MM.1S (cell line): Measurements from ENCODE around the gene SYT5.

Experiments used
- DNase-seq: peaks from one replicate; pipeline ENCODE4 v3.0.0-alpha.2; 2015
- H2AFZ ChIP-seq: fragments of 300-600 bp; sonication (generic); 2 replicates; pipeline ENCODE4 v1.6.0; 2016; ENCODE audit warnings: antibody characterized with exemption, low read length
- H3F3A ChIP-seq: fragments of 300-600 bp; sonication (generic); 2 replicates; pipeline ENCODE4 v1.6.1; 2016; ENCODE audit warnings: mild to moderate bottlenecking, antibody characterized with exemption, low read length, moderate library complexity, mixed read lengths; ENCODE audit not compliant: insufficient read depth
- H3K27ac ChIP-seq: fragments of 300-600 bp; sonication (generic); 2 replicates; pipeline ENCODE4 v1.5.1; 2016; ENCODE audit warnings: mild to moderate bottlenecking, low read length
- H3K27me3 ChIP-seq: fragments of 300-600 bp; sonication (generic); replicated peaks from 2 replicates; pipeline ENCODE4 v1.6.0; 2016; ENCODE audit warnings: low read length; ENCODE audit not compliant: insufficient read depth
- H3K36me3 ChIP-seq: fragments of 300-600 bp; sonication (generic); replicated peaks from 2 replicates; pipeline ENCODE4 v1.6.1; 2016; ENCODE audit warnings: mild to moderate bottlenecking, low read length, mixed read lengths; ENCODE audit not compliant: insufficient read depth
- H3K4me1 ChIP-seq: fragments of 300-600 bp; sonication (generic); 2 replicates; pipeline ENCODE4 v1.6.1; 2016; ENCODE audit warnings: low read length, mixed read lengths
- H3K4me2 ChIP-seq: fragments of 300-600 bp; sonication (generic); 2 replicates; pipeline ENCODE4 v1.6.0; 2016; ENCODE audit warnings: low read depth, low read length
- H3K4me3 ChIP-seq: fragments of 300-600 bp; sonication (generic); 2 replicates; pipeline ENCODE4 v1.5.1; 2016; ENCODE audit warnings: low read length, mixed read lengths
- H3K79me2 ChIP-seq: fragments of 300-600 bp; sonication (generic); 2 replicates; pipeline ENCODE4 v1.6.1; 2016; ENCODE audit warnings: mixed run types, low read length, mixed read lengths
- H3K9ac ChIP-seq: fragments of 300-600 bp; sonication (generic); 2 replicates; pipeline ENCODE4 v1.6.1; 2016; ENCODE audit warnings: low read length, mixed read lengths
- H3K9me2 ChIP-seq: fragments of 300-600 bp; sonication (generic); replicated peaks from 2 replicates; pipeline ENCODE4 v1.6.1; 2016; ENCODE audit warnings: mild to moderate bottlenecking, low read length, mixed read lengths; ENCODE audit not compliant: insufficient read depth
- H3K9me3 ChIP-seq: fragments of 300-600 bp; sonication (generic); replicated peaks from 2 replicates; pipeline ENCODE4 v1.6.1; 2016; ENCODE audit warnings: mild to moderate bottlenecking, low read length, mixed read lengths; ENCODE audit not compliant: insufficient read depth
- H4K20me1 ChIP-seq: fragments of 300-600 bp; sonication (generic); 2 replicates; pipeline ENCODE4 v1.6.1; 2016; ENCODE audit warnings: mild to moderate bottlenecking, low read length, moderate library complexity, mixed read lengths; ENCODE audit not compliant: insufficient read depth
- CTCF ChIP-seq: fragments of 300-600 bp; sonication (generic); IDR thresholded peaks from 2 replicates; pipeline ENCODE4 v1.5.1; 2016; ENCODE audit warnings: antibody characterized with exemption, low read length, mixed read lengths
- EZH2 ChIP-seq: fragments of 300-600 bp; sonication (generic); optimal IDR thresholded peaks from 2 replicates; pipeline ENCODE3; 2017; ENCODE audit warnings: low read depth, mild to moderate bottlenecking, antibody characterized with exemption, low read length, mixed read lengths
- EZH2phosphoT487 ChIP-seq: fragments of 300-600 bp; sonication (generic); IDR thresholded peaks from 2 replicates; pipeline ENCODE4 v1.6.1; 2018; ENCODE audit warnings: antibody characterized with exemption, low read length

Gene SYT5

GRCh38 chr19:55145232-55145631, 34.9 kb downstream of the SYT5 start:
- no peak overlapping the region for H2AFZ ChIP-seq
- 0 out of 2 replicates have a peak, but pooled peaks cover 2% of the 10 kb centered on the region for H3K4me1 ChIP-seq
- H3F3A ChIP-seq: no peaks in the 10 kb centered on the region
- no peak for TF ChIP-seq EZH2
- TF ChIP-seq CTCF: no peak
- TF ChIP-seq EZH2phosphoT487: no peak
- no peaks in the 10 kb centered on the region for H3K79me2 ChIP-seq
- H3K9ac ChIP-seq: no peak overlapping the region
- H4K20me1 ChIP-seq: no peaks in the 10 kb centered on the region
- H3K4me2 ChIP-seq: no peak overlapping the region
- H3K9me3 ChIP-seq: no peaks in the 10 kb centered on the region
- H3K27ac ChIP-seq: no peak overlapping the region
- no peaks in the 10 kb centered on the region for H3K36me3 ChIP-seq
- DNase-seq: no peak
- H3K27me3 ChIP-seq: peaks cover 85% of the 10 kb centered on the region
- no peaks in the 10 kb centered on the region for H3K9me2 ChIP-seq
- H3K4me3 ChIP-seq: no peak overlapping the region

- Histone ChIP-seq H3K79me2 (no peaks in the 10 kb centered on the region), H3K4me1 (0 out of 2 replicates have a peak, but pooled peaks cover 2% of the 10 kb centered on the region), H3K4me2 (peak overlapping the region; percentile 32; the same call in 1 of the 2 replicates), H3K9ac (no peak overlapping the region), H3K9me2 (no peaks in the 10 kb centered on the region), H3K27me3 (peaks cover 89% of the 10 kb centered on the region), H3K9me3 (no peaks in the 10 kb centered on the region), H3K36me3 (no peaks in the 10 kb centered on the region), H2AFZ (0 out of 2 replicates have a peak overlapping the region, but pooled peaks have one; percentile 31), H4K20me1 (no peaks in the 10 kb centered on the region), H3F3A (no peaks in the 10 kb centered on the region), H3K4me3 (no peak overlapping the region), H3K27ac (no peak overlapping the region)
- TF ChIP-seq EZH2 (no peak), EZH2phosphoT487 (no peak), CTCF (no peak)
- no peak for DNase-seq
These were observed 38.4 kb downstream of the SYT5 start for GRCh38 chr19:55141696-55142095.

DNA sequence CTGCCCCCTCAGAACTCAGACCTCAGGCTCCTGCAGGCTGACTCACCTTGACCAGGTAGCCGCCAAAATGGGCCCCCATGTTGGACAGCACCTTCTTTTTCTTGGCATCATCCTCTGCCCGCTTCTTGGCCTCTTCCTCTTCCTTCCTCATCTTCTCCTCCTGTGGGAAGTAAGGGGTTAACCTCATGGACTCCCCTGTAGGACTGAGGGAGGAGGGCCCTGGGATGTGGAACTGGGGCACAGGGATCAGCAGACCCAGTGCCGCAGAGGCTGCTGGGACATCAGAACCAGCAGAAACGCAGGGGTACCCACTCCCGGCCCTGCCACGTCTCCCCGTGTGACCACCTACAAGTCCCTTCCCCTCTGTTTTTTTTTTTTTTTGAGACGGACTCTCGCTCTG, 42.2 kb downstream of the SYT5 start:
- no peak for TF ChIP-seq EZH2
- no peaks in the 10 kb centered on the region for H3K9me2 ChIP-seq

DNA sequence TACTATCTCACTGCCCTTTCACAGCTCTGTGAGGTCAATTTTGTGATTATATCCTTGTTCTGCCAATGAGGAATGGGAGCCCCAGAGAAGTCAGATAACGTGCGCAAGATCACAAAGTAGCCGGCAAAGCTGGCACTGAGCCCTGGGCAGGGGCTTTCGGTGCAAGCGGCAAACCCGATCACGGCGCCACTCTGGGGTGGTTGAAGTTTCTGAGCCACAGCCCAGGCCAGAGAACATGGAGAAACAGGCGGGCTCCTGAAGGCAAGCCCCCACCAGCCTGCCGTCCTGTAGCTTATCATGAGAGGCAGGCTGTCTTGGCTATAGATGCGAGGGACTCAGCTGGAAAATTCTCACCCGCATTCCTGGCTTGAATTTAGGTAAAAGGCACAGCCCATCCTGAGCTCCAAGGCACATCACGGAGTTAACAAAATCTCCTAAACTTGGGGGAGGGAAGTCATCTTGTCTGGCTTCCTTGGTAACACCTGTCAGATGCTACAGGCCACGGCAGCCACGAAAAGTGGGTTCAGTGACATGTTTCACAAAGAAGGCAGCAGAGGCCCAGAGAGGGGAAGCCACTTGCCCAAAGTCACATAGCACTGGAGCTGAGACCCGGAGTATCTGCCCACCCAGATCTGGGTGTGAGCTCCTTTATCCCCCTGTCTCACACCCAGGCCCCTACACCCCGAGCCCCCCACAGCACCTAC, 43.5 kb downstream of the SYT5 start:
- Histone ChIP-seq H2AFZ (no peak overlapping the region), H3K4me1 (0 out of 2 replicates have a peak, but pooled peaks cover 3% of the 10 kb centered on the region), H3K27me3 (peaks cover 90% of the 10 kb centered on the region), H4K20me1 (no peaks in the 10 kb centered on the region), H3K79me2 (no peaks in the 10 kb centered on the region), H3F3A (peaks cover 5% of the 10 kb centered on the region; the same call in 1 of the 2 replicates), H3K4me2 (no peak overlapping the region), H3K9ac (no peak overlapping the region), H3K27ac (no peak overlapping the region), H3K36me3 (no peaks in the 10 kb centered on the region), H3K4me3 (no peak overlapping the region), H3K9me2 (no peaks in the 10 kb centered on the region), H3K9me3 (no peaks in the 10 kb centered on the region)
- DNase-seq: no peak
- TF ChIP-seq EZH2phosphoT487 (no peak), CTCF (no peak), EZH2 (no peak)

More for the DNA sequence above, 42.2 kb downstream of the SYT5 start:
- Histone ChIP-seq H3K4me3 (no peak overlapping the region), H3K27ac (no peak overlapping the region), H3F3A (no peaks in the 10 kb centered on the region), H3K36me3 (no peaks in the 10 kb centered on the region), H3K9me3 (no peaks in the 10 kb centered on the region), H3K4me2 (no peak overlapping the region), H3K79me2 (no peaks in the 10 kb centered on the region), H3K9ac (no peak overlapping the region), H3K27me3 (peaks cover 92% of the 10 kb centered on the region), H4K20me1 (no peaks in the 10 kb centered on the region), H2AFZ (no peak overlapping the region), H3K4me1 (0 out of 2 replicates have a peak, but pooled peaks cover 5% of the 10 kb centered on the region)
- no peak for DNase-seq
